ENCODE data around the gene UCHL3.

Gene UCHL3

DNA sequence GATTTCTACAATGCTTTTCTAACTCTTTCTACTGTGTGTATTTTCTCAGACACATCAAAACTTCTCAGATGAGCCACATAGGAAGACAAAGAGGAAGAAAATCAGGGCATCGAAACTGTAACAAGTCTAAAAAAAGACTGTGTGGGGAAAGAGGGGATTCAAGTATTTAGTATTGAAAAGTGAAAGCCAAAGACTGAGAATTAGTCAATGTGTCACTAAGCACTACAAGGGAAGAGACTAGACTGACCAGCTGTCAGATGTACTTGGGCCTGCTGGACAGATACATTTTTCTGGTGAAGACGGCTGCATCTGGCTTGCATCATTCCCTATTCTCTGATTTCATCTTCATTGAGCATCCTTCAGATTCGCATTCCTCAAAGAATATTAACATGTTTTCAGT is 37.3 kb upstream of the UCHL3 start:
- no peak overlapping the region for H3K4me3 ChIP-seq (ENCODE audit: low read depth, low read length)
- TF ChIP-seq, protein P1, sequence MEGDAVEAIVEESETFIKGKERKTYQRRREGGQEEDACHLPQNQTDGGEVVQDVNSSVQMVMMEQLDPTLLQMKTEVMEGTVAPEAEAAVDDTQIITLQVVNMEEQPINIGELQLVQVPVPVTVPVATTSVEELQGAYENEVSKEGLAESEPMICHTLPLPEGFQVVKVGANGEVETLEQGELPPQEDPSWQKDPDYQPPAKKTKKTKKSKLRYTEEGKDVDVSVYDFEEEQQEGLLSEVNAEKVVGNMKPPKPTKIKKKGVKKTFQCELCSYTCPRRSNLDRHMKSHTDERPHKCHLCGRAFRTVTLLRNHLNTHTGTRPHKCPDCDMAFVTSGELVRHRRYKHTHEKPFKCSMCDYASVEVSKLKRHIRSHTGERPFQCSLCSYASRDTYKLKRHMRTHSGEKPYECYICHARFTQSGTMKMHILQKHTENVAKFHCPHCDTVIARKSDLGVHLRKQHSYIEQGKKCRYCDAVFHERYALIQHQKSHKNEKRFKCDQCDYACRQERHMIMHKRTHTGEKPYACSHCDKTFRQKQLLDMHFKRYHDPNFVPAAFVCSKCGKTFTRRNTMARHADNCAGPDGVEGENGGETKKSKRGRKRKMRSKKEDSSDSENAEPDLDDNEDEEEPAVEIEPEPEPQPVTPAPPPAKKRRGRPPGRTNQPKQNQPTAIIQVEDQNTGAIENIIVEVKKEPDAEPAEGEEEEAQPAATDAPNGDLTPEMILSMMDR (IDR thresholded peaks at IDR 0.05; ENCODE audit: low read depth, low read length): no peak

DNA sequence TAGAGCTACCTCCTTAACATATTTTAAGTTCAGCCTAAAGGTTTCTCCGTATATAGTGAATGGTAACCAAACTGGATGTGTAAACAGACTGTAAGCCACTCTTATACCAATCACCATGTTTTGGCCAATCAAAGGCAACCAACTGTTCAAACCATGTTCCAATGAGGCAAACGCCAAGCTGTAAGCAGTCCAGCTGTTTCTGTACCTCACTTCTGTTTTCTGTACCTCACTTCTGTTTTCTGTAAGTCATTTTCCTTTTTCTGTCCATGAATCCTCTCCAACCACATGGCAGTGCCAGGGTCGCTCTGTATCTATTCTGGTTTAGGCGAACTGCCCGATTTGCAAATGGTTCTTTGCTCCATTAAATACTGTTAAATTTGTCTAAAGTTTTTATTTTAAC is 36.3 kb upstream of the UCHL3 start:
- no peak overlapping the region for H3K4me3 ChIP-seq (ENCODE audit: low read depth, low read length)
- TF ChIP-seq, protein P1 (IDR thresholded peaks at IDR 0.05; ENCODE audit: low read depth, low read length): no peak

DNA sequence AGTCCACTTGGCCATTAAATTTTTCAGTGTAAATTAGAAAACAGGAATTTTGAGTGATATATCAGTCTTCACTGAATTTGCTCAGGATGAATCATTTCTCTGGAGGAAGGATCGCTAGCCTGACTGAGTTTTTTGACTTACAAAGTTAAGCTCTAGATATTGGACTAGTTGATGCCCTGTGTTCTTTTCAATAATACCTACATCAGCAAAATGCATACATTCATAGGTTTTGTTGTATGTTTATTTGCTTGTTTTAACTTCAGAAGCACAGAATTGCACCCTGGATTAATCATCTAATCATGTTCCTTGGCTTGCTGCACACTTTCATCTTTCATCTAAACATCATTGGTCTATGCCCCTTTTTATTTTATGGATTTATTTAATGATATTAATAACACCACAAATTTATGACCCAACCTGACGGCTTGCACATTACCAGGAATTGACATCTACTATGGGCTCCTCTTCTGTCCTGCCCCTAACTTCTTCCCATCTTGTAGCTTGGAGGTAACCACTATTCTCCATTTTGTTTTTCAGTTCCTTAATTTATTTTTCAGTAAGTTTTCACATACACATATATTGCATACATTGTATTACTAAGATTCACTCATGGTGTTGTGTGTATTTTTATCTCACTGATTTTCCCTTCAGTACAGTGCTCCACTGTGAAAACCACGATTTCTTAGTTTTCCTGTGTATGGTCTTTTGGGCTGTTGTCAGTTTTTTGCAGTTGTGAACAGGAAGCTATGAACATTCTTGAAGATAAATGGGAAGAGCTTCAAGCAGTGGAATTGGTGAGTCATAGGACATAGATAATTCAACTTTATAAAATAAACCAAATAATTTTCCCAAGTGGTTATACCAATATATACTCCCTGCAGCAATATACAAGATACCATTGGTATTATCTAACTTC is 35.3 kb upstream of the UCHL3 start:
- H3K4me3 ChIP-seq (ENCODE audit: low read depth, low read length): no peak overlapping the region
- TF ChIP-seq, protein P1 (IDR thresholded peaks at IDR 0.05; ENCODE audit: low read depth, low read length): no peak

DNA sequence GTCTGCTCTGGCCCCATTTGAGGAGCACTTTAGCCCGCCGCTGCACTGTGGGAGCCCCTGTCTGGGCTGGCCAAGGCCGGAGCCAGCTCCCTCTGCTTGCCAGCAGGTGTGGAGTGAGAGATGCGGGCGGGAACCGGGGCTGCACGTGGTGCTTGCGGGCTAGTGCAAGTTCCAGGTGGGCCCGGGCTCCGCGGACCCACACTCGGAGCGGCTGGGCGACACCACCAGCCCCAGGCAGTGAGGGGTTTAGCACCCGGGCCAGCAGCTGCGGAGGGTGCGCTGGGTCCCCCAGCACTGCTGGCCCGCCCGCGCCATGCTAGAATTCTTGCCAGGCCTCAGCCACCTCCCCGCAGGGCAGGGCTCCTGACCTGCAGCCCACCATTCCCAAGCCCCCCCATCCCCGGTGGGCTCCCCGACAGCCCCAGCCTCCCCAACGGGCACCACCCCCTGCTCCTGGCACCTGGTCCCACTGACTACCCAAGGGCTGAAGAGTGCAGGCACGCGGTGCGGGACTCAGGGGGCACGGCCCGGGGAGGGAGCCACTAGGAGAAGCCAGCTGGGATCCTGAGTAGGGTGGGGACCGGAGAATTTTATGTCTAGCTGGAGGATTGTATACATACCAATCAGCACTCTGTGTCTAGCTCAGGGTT is 31.0 kb upstream of the UCHL3 start:
- TF ChIP-seq, protein P1 (IDR thresholded peaks at IDR 0.05; ENCODE audit: low read depth, low read length): no peak
- no peak overlapping the region for H3K4me3 ChIP-seq (ENCODE audit: low read depth, low read length)

DNA sequence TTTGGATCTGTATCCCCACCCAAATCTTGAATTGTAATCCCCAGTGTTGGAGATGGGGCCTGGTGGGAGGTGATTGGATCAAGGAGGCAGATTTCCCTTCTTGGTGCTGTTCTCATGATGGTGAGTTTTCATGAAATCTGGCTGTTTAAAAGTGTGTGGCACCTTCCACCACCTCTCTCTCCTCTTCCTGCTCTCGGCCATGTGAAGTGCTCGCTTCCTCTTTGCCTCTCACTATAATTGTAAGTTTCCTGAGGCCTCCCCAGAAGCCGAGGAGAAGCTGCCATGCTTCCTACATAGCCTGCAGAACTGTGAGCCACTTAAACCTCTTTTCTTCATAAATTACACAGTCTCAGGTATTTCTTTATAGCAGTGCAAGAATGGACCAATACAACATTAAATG is 27.6 kb upstream of the UCHL3 start:
- H3K4me3 ChIP-seq (ENCODE audit: low read depth, low read length): no peak overlapping the region
- TF ChIP-seq, protein P1 (IDR thresholded peaks at IDR 0.05; ENCODE audit: low read depth, low read length): no peak

DNA sequence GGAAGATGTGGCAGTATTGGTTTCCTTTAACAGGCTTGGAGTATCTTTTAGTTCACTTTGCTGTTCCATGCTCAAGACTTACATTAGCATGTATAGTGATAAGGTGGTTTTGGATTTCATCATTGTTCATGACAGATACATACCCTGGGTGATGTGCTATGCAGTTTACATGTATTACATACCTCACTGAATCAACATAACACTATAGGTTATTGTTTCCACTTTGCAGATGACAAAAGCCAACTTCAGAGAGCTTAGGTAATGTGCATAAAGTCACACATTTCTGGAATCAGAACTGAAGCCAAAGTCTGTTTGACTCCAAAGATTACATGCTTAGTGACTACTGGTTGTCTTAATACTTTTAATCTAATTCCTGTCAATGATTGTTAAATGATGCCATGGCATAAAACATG is 19.0 kb upstream of the UCHL3 start:
- TF ChIP-seq, protein P1 (IDR thresholded peaks at IDR 0.05; ENCODE audit: low read depth, low read length): no peak
- H3K4me3 ChIP-seq (ENCODE audit: low read depth, low read length): no peak overlapping the region

DNA sequence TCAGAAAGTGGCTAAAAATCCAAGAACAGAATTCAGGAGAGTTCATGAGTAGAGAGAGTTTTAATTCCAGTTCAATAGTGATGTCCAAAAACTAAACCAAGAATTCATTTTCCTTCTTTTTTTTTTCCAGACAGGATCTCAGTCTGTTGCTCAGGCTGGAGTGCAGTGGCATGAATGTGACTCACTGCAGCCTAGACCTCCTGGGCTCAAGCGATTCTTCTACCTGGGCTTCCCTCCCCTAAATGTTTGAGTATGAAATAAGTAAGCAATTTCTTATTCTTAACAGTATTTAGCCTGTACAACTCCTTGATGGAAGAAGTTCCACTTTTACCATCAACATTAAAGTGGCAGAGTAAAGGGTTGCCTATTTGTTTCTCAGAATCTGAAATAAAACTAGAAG is 15.7 kb upstream of the UCHL3 start:
- TF ChIP-seq, protein P1 (IDR thresholded peaks at IDR 0.05; ENCODE audit: low read depth, low read length): no peak
- H3K4me3 ChIP-seq (ENCODE audit: low read depth, low read length): no peak overlapping the region

Data from WI38 (cell line).